Fibroblast of pulmonary artery (primary cell): ENCODE measurements around the gene ANKRD33B.

Experiments used
- DNase-seq: peaks from one replicate; pipeline ENCODE4 v3.0.0-alpha.2; 2010; ENCODE audit warnings: low read depth
- H3K4me3 ChIP-seq: replicated peaks from 2 replicates; pipeline ENCODE4 v1.5.1; 2011; ENCODE audit warnings: low read depth, mild to moderate bottlenecking, control low read depth, low read length, moderate library complexity
- CTCF ChIP-seq: IDR thresholded peaks from 2 replicates; pipeline ENCODE4 v1.5.1; 2011; ENCODE audit warnings: mild to moderate bottlenecking, control low read depth, low read length, inconsistent platforms; ENCODE audit errors: missing control alignments

ANKRD33B gene

DNA sequence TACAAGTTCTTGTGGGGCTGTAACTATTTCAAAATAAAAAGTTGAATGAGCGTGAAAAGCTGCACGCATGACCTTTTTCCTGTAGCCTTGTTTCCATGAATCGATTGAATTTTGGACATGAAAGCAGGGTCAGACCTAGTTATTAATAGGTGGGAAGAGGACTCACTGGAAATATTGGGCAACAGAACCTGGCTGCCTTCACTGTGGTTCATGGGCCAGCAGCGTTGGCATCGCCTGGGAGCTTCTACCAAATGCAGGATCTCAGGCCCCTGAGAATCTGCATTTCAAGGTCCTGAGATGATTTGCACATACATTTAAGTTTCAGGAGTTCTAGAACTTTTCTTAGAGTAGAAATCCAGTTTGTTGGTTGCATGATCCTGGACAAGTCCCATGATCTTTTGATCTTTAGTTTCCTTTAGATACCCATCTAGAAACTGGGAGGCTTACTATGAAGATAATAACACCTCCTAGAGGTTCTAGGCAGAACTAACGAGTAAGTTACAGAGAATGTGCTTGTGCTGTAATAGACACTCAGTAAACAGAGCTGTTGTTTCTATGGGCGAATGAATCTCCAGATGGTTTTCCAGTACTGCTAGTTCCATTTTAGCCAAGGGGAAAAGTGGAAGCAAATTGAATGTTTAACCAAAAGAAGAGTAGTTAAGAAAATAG lies 12.4 kb downstream of the ANKRD33B start:
- H3K4me3 ChIP-seq = no peak overlapping the region
- TF ChIP-seq CTCF = no peak
- no peak for DNase-seq

GRCh38 chr5:10576790-10577189 lies 12.9 kb downstream of the ANKRD33B start:
- H3K4me3 ChIP-seq = no peak overlapping the region
- DNase-seq = no peak
- TF ChIP-seq CTCF = no peak

GRCh38 chr5:10577371-10578292 lies 13.8 kb downstream of the ANKRD33B start:
- no peak overlapping the region for H3K4me3 ChIP-seq
- DNase-seq = peak; percentile 53
- no peak for TF ChIP-seq CTCF

GRCh38 chr5:10578293-10578665 lies 14.4 kb downstream of the ANKRD33B start:
- no peak for TF ChIP-seq CTCF
- no peak for DNase-seq
- H3K4me3 ChIP-seq = no peak overlapping the region

DNA sequence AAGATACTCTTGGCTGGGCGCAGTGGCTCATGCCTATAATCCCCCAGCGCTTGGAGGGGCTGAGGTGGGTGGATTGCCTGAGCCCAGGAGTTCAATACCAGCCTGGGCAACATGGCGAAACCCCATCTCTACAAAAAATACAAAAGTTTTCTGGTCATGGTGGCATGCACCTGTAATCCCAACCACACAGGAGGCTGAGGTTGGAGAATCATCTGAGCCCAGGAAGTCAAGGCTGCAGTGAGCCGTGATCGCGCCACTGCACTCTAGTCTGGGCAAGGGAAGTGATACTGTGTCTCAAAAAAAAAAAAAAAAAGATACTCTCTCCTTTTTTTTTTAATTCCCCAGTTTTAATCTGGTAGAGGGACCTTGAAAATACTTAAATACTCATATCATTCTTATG lies 15.0 kb downstream of the ANKRD33B start:
- DNase-seq = no peak
- TF ChIP-seq CTCF = no peak
- H3K4me3 ChIP-seq = no peak overlapping the region

- DNase-seq = no peak
- TF ChIP-seq CTCF = no peak
- no peak overlapping the region for H3K4me3 ChIP-seq
Observed at GRCh38 chr5:10579536-10580521, 16.0 kb downstream of the ANKRD33B start.
